Activated naive CD8-positive, alpha-beta T cell treated with anti-CD3 and anti-CD28 coated beads, Interleukin-2, amount 10 ng/mL, durations not matched to agents 7 days and 5 days (primary cell): ENCODE measurements around the gene ALLC. TPM values are rescaled to one million over a fixed set of nuclear protein-coding genes. Genes with fewer than 3 reads are reported as not detected.

Source experiments
- ATAC-seq: fragments of 150-1000 bp; cut with Tn5 transposase; one replicate; pipeline ENCODE4 v1.10.0; 2021; ENCODE audit warnings: low read depth, moderate library complexity
- POLR2A ChIA-PET: fragments of 350-600 bp; sonication (Branson Sonifier 250); formaldehyde crosslinking; loops from one replicate; lab custom pipeline; 2021; ENCODE audit warnings: antibody characterized with exemption; lab: Charles Lee
- DNase-seq: peaks from one replicate; pipeline ENCODE4 v3.0.0; 2021
- H3K27ac Mint-ChIP-seq: one replicate; pipeline ENCODE4 v1.8.0; 2022; ENCODE audit warnings: mild to moderate bottlenecking, mixed read lengths
- H3K27me3 Mint-ChIP-seq: one replicate; pipeline ENCODE4 v1.8.0; 2022; ENCODE audit warnings: mild to moderate bottlenecking, moderate library complexity, mixed read lengths
- H3K36me3 Mint-ChIP-seq: one replicate; pipeline ENCODE4 v1.8.0; 2021; ENCODE audit warnings: mild to moderate bottlenecking, mixed read lengths
- H3K4me1 Mint-ChIP-seq: one replicate; pipeline ENCODE4 v1.8.0; 2021; ENCODE audit warnings: mixed read lengths
- H3K4me3 Mint-ChIP-seq: one replicate; pipeline ENCODE4 v1.8.0; 2022; ENCODE audit warnings: mild to moderate bottlenecking, moderate library complexity, mixed read lengths
- H3K9me3 Mint-ChIP-seq: one replicate; pipeline ENCODE4 v1.8.0; 2021; ENCODE audit warnings: mixed read lengths
- total RNA-seq, 2 experiments: library from RNA; stranded (reverse); gene quantifications; one replicate each; pipeline ENCODE4 v1.2.3, GENCODE V29; 2021

Gene ALLC
- total RNA-seq, 2 experiments from 2014 or later: not detected

DNA sequence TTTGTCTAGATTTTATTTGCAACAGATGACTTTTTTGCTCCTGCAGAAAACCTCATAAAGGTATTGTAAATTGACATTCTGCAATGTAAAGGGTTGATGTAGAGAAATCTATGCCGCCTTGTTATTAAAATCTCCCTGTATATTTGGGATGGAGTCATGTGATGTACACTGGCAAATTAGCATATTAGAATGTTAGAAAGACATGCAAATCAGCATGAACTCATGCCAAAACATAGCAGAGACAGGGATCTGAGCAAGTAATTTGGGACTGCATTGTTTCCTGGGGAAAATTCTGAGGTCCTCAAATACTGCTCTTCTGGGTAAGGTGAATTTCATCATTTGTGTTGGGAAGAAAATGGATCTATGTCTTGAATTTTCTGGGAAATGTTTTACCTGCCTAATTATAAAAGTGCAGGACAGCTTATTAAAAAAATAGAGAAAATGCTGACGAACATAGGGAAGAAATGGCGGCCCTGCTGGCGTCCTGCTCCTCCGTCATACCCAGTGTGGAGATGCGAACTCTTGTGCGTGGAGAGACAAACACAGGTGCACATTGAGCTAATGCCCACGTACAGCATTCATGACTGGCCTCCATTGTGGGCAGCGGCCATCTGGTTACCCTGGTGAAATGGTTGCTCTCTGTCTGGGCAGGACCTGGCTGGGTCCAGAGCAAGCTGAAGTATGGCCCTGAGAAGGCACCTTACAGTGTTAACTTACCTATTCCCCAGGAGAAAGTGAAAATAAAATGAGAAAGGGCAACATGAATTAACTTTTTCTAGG lies 16.3 kb downstream of the ALLC start:
- H3K4me1 Mint-ChIP-seq: no peaks in the 10 kb centered on the region
- ATAC-seq (no peak), DNase-seq (no peak)
- POLR2A ChIA-PET: no interaction called here
- H3K27ac Mint-ChIP-seq: no peak overlapping the region
- H3K36me3 Mint-ChIP-seq: no peaks in the 10 kb centered on the region
- no peaks in the 10 kb centered on the region for H3K9me3 Mint-ChIP-seq
- no peak overlapping the region for H3K4me3 Mint-ChIP-seq
- peaks cover 3% of the 10 kb centered on the region for H3K27me3 Mint-ChIP-seq

GRCh38 chr2:3675687-3676086 lies 17.7 kb downstream of the ALLC start:
- POLR2A ChIA-PET: no interaction called here
- Mint-ChIP-seq H3K4me1 (no peaks in the 10 kb centered on the region), H3K27ac (no peak overlapping the region), H3K27me3 (peaks cover 3% of the 10 kb centered on the region), H3K9me3 (no peaks in the 10 kb centered on the region), H3K4me3 (no peak overlapping the region), H3K36me3 (no peaks in the 10 kb centered on the region)
- ATAC-seq (no peak), DNase-seq (no peak)

- Mint-ChIP-seq H3K27me3 (no peaks in the 10 kb centered on the region), H3K4me1 (no peaks in the 10 kb centered on the region), H3K9me3 (no peaks in the 10 kb centered on the region), H3K36me3 (no peaks in the 10 kb centered on the region), H3K4me3 (no peak overlapping the region), H3K27ac (no peak overlapping the region)
- no peak for DNase-seq
- no peak for ATAC-seq
- POLR2A ChIA-PET: no interaction called here
These were observed 19.4 kb downstream of the ALLC start for GRCh38 chr2:3677436-3677835.

GRCh38 chr2:3678212-3678611 lies 20.2 kb downstream of the ALLC start:
- no peak overlapping the region for H3K27ac Mint-ChIP-seq
- POLR2A ChIA-PET: no interaction called here
- H3K9me3 Mint-ChIP-seq: no peaks in the 10 kb centered on the region
- H3K36me3 Mint-ChIP-seq: no peaks in the 10 kb centered on the region
- ATAC-seq: no peak
- peaks cover 1% of the 10 kb centered on the region for H3K27me3 Mint-ChIP-seq
- no peak overlapping the region for H3K4me3 Mint-ChIP-seq
- no peak for DNase-seq
- H3K4me1 Mint-ChIP-seq: no peaks in the 10 kb centered on the region

GRCh38 chr2:3679180-3679579 lies 21.2 kb downstream of the ALLC start:
- DNase-seq (no peak), ATAC-seq (no peak)
- Mint-ChIP-seq H3K27ac (no peak overlapping the region), H3K4me3 (no peak overlapping the region), H3K9me3 (no peaks in the 10 kb centered on the region), H3K27me3 (peaks cover 1% of the 10 kb centered on the region), H3K4me1 (no peaks in the 10 kb centered on the region), H3K36me3 (no peaks in the 10 kb centered on the region)
- POLR2A ChIA-PET: no interaction called here

DNA sequence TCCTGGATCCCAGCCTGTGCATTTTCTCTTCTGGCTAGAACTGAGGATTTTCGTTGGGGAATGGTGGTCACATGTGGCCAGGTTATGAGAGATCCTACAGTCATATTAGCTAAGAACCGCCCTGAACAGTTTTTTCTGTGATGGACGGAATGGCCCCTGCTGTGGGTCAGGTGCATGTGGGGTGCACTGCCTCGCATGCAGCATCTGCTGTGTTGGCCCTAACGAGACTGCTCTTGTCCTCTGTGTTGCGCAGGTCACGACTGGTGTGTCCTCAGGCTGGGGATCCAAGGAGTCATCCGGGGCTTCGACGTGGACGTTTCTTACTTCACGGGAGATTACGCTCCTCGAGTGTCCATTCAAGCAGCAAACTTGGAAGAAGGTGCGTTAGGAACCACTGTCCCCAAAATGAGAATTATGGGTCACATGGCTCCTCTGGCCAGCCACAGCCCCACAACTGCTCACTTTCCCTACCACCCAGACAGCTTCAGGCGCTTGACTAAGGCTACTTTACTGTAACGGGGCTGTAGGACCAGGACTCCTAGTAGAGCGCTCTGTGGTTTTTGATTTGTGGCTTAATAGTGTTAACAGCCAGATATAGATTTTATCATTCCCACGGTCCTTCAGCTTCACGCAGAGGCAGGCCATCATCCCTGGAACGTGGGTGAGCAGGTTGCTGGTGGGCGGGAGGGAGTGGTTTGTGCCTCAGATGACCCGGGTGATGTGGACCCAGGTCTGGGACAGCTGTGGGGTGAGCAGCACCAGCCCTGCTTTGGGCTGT lies 21.8 kb downstream of the ALLC start:
- Mint-ChIP-seq H3K4me3 (no peak overlapping the region), H3K27ac (no peak overlapping the region), H3K4me1 (no peaks in the 10 kb centered on the region), H3K36me3 (no peaks in the 10 kb centered on the region), H3K27me3 (peaks cover 1% of the 10 kb centered on the region), H3K9me3 (no peaks in the 10 kb centered on the region)
- DNase-seq (no peak), ATAC-seq (no peak)
- POLR2A ChIA-PET: no interaction called here

- Mint-ChIP-seq H3K27me3 (peaks cover 1% of the 10 kb centered on the region), H3K4me1 (no peaks in the 10 kb centered on the region), H3K27ac (no peak overlapping the region), H3K4me3 (no peak overlapping the region), H3K9me3 (no peaks in the 10 kb centered on the region), H3K36me3 (no peaks in the 10 kb centered on the region)
- no peak for DNase-seq
- POLR2A ChIA-PET: no interaction called here
- ATAC-seq: no peak
These were observed 22.7 kb downstream of the ALLC start for GRCh38 chr2:3680548-3681345.

GRCh38 chr2:3681625-3682024 lies 23.6 kb downstream of the ALLC start:
- Mint-ChIP-seq H3K27ac (no peak overlapping the region), H3K36me3 (no peaks in the 10 kb centered on the region), H3K27me3 (peaks cover 10% of the 10 kb centered on the region), H3K4me3 (no peak overlapping the region), H3K9me3 (no peaks in the 10 kb centered on the region), H3K4me1 (no peaks in the 10 kb centered on the region)
- POLR2A ChIA-PET: no interaction called here
- ATAC-seq (no peak), DNase-seq (no peak)

GRCh38 chr2:3682811-3683210 lies 24.8 kb downstream of the ALLC start:
- POLR2A ChIA-PET: no interaction called here
- Mint-ChIP-seq H3K36me3 (no peaks in the 10 kb centered on the region), H3K9me3 (no peaks in the 10 kb centered on the region)

GRCh38 chr2:3683748-3684454 lies 25.9 kb downstream of the ALLC start:
- Mint-ChIP-seq H3K4me1 (no peaks in the 10 kb centered on the region), H3K4me3 (no peak overlapping the region), H3K9me3 (peaks cover 3% of the 10 kb centered on the region), H3K36me3 (no peaks in the 10 kb centered on the region), H3K27ac (no peak overlapping the region), H3K27me3 (peaks cover 19% of the 10 kb centered on the region)
- POLR2A ChIA-PET: no interaction called here
- ATAC-seq (no peak), DNase-seq (no peak)

More at GRCh38 chr2:3682811-3683210, 24.8 kb downstream of the ALLC start:
- Mint-ChIP-seq H3K27ac (no peak overlapping the region), H3K4me1 (no peaks in the 10 kb centered on the region), H3K4me3 (no peak overlapping the region), H3K27me3 (peaks cover 17% of the 10 kb centered on the region)
- ATAC-seq (no peak), DNase-seq (no peak)

DNA sequence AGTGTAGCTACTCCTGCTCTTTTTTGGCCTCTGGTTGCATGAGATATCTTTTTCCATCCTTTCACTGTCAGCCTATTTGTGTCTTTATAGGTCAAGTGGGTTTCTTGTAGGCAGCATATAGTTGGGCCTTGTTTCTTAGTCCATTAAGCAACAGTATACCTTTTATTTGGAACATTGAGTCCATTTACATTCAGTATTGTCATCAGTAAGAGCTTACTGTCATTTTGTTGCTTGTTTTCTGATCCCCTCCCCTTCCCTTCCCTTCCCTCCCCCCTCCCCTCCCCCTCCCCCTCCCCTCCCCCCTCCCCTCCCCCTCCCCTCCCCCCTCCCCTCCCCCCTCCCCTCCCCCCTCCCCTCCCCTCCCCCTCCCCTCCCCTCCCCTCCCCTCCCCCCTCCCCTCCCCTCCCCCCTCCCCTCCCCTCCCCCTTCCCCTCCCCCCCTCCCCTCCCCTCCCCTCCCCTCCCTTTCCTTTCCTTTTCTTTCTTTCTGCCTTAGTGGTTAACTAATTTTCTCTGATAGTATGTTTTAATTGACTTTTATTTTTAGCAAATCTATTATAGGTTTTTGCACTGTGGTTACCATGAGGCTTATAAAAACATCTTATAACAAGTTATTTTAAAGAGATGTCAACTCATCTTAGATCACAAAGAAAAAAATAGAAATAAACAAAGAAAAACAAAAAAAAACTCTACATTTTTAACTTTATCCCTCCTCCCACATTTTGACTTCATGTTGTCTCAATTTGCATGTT lies 32.2 kb downstream of the ALLC start:
- POLR2A ChIA-PET: no interaction called here
- H3K4me3 Mint-ChIP-seq: no peak overlapping the region
- H3K4me1 Mint-ChIP-seq: no peaks in the 10 kb centered on the region
- H3K27ac Mint-ChIP-seq: no peak overlapping the region
- DNase-seq (no peak), ATAC-seq (no peak)
- no peaks in the 10 kb centered on the region for H3K36me3 Mint-ChIP-seq
- H3K9me3 Mint-ChIP-seq: peaks cover 5% of the 10 kb centered on the region
- peaks cover 28% of the 10 kb centered on the region for H3K27me3 Mint-ChIP-seq

DNA sequence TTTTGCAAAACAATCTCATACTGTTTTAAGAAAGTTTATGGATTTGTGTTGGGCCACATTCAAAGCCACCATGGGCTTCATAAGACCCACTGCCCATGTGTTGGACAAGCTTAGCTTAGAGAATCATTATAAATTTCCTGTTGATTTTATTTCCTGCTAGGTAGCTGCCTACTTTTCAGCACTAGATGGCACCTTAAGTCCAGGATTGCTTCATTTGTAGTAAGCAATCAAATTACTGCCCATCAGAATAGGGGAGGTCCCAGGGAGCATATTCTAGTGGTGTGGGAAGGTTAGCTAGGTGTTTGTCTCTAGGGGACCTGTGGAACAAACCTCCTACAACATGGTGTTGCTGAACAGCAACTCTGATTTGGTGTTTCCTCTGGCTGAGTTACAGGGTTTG lies 34.4 kb downstream of the ALLC start:
- no peak overlapping the region for H3K27ac Mint-ChIP-seq
- no peak overlapping the region for H3K4me3 Mint-ChIP-seq
- H3K27me3 Mint-ChIP-seq: peaks cover 24% of the 10 kb centered on the region
- POLR2A ChIA-PET: no interaction called here
- H3K9me3 Mint-ChIP-seq: peaks cover 5% of the 10 kb centered on the region
- no peaks in the 10 kb centered on the region for H3K4me1 Mint-ChIP-seq
- no peaks in the 10 kb centered on the region for H3K36me3 Mint-ChIP-seq
- ATAC-seq: no peak
- DNase-seq: no peak
